HG02798 (cell line): ENCODE data around the gene MEMO1.
"Not testable (repeated sequence)": the region's sequence is repeated elsewhere in the genome, so short reads cannot be mapped to it uniquely, and the experiment has no call there.

Experiments used
- ATAC-seq: cut with Tn5 transposase; IDR thresholded peaks from one replicate; pipeline ENCODE4 v1.9.1; 2021; ENCODE audit warnings: mild to moderate bottlenecking; ENCODE audit not compliant: unreplicated experiment, poor library complexity

MEMO1 gene

DNA sequence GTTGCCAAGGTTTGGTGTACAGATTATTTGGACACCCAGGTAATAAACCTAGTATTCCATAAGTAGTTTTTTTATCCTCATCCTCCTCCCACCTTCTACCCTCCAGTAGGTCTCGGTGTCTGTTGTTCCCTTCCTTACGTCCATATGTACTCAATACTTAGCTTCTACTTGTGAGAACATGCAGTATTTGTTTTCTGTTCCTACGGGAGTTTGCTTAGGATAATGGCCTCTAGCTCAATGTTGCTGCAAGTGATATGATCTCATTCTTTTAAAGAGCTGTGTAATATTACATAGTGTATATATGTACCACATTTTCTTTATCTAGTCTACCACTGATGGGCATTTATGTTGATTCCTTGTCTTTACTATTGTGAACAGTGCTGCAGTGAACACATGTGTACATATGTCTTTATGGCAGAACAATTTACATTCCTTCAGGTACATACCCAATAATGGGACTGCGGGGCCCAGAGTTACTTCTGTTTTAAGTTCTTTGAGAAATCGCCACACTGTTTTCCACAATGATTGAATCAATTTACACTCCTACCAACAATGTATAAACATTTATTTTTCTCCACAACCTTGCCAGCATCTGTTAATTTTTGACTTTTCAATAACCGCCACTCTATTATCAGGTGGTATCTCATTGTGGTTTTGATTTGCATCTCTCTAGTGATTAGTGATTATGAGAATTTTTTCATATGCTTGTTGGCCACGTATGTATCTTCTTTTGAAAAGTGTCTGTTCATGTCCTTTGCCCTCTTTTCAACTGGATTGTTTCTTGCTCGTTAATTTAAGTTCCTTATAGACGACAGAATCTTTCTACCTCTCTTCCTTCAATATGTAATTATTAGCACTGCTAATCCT is 88.0 kb downstream of the MEMO1 start:
- ATAC-seq = no peak

DNA sequence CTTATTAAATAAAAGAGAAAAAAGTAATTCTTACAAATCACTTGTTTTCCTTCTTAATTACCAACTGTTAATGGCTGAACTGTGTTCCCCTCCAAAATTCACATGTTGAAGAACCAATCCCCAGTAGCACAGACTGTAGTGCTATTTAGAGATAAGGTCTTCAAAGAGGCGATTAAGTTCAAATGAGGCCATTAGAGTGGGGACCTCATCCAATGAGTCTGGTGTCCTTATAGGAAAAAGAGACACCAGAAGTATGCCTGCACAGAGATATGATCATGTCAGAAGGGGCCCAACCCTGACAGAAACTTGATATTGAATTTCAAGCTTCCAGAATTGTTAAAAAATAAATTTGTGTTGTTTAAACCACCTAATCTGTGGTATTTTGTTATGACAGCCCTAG is 89.8 kb downstream of the MEMO1 start:
- no peak for ATAC-seq

DNA sequence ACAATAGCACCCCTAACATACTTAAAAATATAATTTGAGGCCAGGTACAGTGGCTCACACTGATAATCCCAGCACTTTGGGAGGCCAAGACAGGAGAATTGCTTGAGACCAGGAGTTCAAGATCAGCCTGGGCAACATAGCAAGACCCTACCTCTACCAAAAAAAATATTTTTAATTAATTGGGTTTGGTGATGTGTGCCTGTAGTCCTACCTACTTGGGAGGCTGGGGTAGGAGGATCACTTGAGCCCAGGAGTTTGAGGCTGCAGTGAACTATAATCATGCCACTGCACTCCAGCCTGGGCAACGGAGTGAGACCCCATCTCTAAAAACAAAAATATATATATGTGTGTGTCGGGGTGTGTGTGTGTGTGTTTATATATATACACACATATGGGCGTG is 91.3 kb downstream of the MEMO1 start:
- no peak for ATAC-seq

DNA sequence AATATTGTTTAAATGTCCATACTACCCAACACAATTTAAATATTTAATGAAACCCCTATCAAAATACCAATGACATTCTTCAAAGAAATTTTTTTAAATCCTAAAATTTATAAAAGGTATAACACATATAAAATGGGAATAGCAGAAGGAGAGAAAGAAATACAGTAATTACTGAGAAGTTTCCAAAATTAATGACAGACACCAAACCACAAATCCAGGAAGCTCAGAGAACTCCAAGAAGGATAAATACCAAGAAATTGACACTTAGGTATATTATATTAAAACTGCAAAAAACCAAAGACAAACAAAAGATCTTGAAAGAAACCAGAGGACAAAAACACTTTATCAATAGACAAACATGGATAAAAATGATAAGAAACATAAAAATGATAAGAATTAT is 101.1 kb downstream of the MEMO1 start:
- ATAC-seq = no peak

DNA sequence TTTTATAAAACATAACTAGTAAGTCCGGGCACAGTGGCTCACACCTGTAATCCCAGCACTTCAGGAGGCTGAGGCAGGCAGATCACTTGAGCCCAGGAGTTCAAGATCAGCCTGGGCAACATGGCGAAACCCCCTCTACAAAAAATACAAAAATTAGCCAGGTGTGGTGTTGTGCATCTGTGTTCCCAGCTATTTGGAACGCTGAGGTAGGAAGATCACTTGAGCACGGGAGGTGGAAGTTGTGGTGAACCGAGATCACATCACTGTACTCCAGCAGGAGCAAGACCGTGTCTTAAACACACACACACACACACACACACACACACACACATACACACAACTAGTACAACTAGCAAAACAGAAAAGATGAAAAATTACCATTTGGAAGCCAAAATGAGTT is 103.3 kb downstream of the MEMO1 start:
- ATAC-seq = not testable (repeated sequence)

DNA sequence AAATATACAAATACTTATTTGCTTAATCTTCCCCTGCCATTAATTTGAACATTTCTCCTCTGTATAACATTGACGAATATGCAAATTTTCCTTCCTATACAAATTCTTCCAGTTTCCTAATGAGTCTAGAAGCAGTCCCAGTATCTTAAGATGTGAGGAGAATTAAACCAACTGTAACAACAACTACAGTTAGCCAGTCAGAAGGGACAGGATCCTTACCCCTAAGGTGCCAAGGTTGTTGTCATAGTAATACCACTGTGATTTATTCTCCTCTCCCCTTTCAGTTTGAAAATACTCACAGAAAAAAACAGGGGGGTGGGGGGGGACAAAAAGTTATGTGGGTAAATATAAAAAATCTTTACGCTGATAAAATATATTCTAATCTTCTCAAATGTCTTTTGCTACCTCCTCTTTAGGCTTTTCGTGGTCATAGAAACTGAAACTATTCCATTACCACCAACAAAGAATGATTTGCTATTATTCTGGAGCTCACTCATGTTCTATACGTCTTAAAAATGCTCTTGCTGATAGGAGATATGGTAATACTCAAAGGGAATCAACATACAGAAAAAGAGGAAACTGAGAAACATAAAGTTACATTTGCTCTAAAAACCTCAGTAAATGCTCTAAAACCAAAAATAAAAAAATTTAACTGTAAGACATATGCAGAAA is 107.6 kb downstream of the MEMO1 start:
- ATAC-seq = no peak

DNA sequence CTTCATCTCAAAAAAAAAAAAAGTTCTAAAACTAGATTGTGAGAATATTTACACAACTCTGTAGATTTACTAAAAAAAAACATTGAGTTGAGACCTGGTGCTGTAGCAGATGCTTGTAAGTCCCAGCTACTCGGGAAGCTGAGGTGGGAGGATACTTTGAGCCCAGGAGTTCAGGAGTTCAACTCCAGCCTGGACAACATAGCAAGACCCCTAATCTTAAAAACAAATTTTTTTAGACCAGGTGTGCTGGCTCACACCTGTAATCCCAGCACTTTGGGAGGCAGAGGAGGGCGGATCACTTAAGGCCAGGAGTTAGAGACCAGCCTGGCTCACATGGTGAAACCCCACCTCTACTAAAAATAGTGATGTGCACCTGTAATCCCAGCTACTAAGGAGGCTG is 108.9 kb downstream of the MEMO1 start:
- no peak for ATAC-seq

DNA sequence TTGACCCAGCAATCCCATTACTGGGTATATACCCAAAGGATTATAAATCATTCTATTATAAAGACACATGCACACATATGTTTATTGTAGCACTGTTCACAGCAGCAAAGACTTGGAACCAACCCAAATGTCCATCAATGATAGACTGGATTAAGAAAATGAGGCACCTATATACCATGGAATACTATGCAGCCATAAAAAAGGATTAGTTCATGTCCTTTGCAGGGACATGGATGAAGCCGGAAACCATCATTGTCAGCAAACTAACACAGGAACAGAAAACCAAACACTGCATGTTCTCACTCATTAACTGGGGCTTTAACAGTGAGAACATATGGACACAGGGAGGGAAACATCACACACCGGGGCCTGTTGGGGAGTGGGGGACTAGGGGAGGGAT is 110.7 kb downstream of the MEMO1 start:
- not testable (repeated sequence) for ATAC-seq

DNA sequence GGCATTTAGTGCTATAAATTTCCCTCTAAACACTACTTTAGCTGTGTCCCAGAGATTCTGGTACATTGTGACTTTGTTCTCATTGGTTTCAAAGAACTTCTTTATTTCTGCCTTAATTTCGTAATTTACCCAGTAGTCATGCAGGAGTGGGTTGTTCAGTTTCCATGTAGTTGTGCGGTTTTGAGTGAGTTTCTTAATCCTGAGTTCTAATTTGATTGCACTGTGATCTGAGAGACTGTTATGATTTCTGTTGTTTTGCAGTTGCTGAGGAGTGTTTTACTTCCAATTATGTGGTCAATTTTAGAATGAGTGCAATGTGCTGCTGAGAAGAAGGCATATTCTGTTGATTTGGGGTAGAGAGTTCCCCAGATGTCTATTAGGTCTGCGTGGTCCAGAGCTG is 112.5 kb downstream of the MEMO1 start:
- ATAC-seq = not testable (repeated sequence)

DNA sequence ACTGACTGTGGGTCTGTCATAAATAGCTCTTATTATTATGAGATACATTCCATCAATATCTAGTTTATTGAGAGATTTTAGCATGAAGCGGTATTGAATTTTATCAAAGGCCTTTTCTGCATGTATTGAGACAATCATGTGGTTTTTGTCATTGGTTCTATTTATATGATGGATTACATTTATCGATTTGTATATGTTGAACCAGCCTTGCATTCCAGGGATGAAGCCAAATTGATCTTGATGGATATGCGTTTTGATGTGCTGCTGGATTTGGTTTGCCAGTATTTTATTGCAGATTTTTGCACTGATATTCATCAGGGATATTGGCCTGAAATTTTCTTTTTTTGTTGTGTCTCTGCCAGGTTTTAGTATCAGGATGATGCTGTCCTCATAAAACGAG is 113.5 kb downstream of the MEMO1 start:
- ATAC-seq = not testable (repeated sequence)

DNA sequence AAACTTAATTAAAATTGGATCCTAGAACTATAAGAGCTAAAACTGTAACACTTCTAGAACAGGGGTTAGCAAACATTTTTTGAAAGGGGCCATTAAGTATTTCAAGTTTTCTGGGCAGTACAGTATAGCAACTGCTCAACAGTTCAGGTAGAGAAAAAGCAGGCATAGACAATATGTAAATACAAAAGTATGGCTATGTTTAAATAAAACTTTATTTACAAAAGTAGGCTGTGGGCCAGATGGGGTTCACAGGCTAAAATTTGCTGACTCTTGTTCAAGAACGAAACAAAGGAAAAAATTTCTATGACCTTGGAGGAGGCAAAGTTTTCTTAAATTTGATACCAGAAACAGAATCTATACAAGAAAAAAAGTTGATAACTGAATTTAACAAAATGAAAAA is 114.5 kb downstream of the MEMO1 start:
- no peak for ATAC-seq

DNA sequence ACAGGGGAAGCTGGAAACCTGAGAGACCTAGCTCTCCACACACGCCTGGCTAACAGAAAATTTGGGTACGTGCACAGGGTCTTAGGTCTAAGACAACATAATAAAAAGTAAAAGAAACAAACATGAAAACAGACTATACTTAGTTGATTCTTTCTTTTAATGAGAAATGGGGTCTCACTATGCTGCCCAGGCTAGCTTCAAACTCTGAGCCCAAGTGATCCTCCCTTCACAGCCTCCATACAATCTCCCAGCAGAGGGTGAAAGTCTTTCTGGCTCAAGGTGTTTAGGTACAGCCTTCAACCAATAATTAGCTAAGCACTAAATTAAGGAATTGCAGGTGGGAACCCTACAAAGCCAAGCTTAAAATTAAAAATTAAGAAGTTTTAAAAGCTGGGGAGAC is 116.2 kb downstream of the MEMO1 start:
- ATAC-seq = no peak

DNA sequence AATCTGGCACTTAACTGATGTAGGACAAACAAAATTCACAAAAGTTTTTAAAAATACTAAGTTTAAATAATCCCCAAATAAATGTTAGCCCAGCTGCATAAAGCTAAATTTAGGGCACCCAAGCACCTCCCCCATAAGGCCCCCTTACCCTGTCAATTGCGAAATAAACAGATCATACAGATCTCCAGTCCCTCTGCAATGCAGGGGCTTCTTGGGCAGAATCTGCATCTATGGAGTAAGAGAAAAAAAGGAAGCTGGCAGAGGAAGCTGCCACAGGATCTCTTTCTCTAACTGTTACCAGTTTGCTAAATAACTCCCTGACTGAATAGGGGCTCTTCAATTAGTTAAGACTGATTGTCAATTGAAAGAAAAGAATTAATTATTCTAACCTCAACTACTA is 117.7 kb downstream of the MEMO1 start:
- no peak for ATAC-seq

DNA sequence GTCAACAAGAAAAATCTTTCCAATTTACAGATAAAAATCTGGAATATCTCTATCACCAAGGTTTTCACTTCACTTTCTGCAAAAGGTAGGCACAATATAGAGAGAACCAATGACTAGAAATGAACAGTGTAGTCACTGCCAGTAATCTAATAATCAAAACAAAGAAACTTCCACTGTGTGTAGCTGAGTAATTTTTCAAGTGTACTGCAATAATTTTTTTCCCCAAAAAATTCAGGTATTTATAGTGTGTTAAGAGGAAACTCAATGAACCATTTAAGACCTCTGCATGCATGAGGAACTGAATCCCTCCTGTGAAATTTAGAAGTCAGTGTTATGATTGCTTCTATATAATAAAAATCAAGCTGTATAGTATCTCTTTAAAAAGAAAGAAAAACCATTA is 121.8 kb downstream of the MEMO1 start:
- ATAC-seq = no peak

DNA sequence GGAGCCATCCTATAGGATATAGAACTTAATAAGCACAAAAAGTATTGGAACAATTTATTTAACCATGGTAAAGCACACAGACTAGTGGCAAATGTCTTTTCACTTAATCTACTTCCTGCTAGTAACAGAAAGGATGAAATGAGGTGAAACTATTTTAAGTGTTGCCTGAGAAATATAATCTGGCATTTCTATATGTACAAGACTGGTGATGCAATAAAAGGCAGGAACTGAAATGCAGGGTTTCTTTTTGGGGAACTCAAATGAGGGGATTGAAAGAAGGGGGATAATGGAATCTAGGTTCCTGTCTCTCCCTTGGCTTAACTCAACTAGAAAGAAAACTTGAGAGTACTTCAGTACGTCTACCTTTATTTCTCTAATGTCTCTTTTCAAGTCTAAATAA is 122.3 kb downstream of the MEMO1 start:
- no peak for ATAC-seq

DNA sequence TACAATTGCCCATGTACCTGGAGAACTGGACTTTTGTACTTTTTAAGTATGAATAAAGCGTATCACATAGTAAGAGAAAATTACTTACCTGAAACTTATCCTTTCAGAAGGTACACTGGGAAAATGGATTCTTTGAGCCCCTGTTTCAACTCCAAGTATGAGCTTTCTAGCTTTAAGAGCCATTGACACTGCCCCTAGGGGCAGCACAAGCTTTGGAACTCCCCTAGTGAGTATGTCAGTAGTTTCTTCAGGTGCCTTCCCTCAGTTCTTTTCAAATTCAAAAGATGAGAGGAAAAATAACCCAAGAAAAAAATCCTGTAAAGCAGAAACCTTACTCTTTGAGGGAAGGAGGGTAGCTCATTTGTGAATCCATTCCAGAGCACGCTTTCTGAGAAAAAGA is 124.1 kb downstream of the MEMO1 start:
- no peak for ATAC-seq

DNA sequence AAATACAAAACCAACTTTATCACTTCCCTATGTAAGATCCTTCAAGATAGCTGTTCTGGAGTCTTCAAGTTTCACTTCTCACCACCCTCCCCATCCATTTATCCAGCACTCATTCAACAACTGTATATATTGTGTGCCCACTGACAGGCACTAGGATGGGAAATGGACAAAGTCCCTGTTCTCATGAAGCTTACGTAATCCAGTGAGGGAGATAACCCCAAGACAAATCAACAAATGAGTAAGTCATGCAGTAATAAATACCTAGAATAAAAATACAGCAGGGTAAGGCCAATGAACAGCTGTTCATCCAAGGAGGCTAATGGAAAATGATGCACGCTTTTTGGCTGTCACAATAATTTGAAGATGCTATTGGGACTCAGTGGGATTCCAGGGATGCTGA is 133.8 kb downstream of the MEMO1 start:
- ATAC-seq = no peak

DNA sequence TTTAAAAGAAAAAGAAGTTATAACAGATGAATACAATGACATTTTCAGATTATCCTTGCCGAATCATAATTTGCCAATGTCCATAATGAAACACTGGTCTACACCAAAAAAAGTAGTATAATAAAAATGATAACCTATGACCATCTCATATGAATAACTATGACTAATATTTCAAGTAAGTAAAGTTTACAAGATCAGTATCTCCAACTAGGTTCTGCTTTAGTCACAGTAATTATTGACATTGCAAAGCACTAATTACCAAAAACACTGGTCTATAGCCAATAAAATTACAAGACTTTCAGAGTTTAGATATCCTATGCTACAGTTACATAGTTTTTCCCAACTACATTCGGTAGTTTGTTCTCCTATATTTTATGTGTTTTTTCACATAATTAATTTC is 136.7 kb downstream of the MEMO1 start:
- no peak for ATAC-seq

DNA sequence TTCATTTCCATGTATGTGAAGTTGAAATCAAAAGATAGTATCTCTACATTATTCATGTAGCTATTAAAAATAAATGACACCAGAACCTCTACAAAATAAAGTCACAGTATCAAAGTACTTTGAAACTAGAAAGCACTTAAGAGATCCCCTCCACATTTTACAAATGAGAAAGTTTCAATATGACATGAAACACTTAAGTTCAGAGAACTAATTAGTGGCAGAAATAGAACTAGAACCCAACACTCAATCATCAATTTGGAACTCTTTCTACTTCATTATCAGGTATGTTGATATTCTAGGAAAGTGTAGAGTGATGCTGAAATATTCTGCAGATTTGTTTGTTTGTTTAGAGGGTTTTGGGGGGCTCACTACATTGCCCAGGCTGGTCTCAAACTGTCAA is 145.6 kb downstream of the MEMO1 start:
- no peak for ATAC-seq

DNA sequence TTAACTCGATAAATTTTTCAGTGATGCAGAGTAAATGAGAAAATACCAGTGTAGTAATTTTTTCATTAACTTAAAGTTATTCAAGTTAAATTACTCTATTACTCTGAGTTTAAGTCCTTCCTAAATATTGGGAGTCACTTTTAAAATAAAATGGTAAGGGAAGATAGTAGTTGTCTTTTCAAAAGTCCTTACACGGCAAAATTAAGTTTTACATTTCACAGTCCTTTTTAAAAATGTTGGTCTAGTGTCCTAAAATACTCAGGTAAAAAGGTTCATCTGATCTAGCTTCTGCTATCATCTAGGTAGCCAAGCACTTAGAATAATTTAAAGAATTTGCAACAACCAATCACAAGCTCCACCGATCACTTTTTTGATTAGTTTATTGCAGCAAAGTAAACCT is 146.9 kb downstream of the MEMO1 start:
- no peak for ATAC-seq

DNA sequence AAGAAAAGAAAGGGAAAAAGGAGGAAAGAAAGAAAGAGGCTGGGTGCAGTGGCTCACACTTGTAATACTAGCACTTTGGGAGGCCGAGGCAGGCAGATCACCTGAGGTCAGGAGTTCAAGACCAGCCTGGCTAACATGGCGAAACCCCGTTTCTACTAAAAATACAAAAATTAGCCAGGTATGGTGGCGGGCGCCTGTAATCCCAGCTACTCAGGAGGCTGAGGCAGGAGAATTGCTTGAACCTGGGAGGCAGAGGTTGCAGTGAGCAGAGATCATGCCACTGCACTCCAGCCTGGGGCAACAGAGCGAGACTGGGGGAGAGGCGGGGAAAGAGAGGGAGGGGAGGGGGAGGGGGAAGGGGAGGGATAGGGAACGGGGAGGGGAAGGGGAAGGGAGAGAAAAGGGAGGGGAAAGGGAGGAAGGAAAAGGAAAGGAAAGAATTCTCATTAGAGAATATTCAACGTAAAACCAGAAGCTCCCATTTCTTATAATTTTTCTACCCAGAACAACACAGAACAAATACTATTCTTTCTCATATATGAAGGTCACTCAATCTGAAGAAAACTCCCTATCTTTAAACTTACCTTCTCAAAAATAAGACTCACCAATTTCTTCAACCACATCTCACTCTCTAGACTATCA is 147.7 kb downstream of the MEMO1 start:
- not testable (repeated sequence) for ATAC-seq
